Thyroid gland (tissue), 4 donors: ENCODE results near the gene CHST9.

ENCODE experiments used
- POLR2A ChIP-seq, 2 donors: fragments of 450-650 bp; IDR thresholded peaks; one replicate each; pipeline ENCODE4 v1.6.1; 2017; ENCODE audit warnings: antibody characterized with exemption in 2 of 2, mild to moderate bottlenecking in 2 of 2, moderate library complexity in 1 of 2
- TF ChIP-seq, protein P1 (sequence below), 6 experiments: fragments of 200-600 bp in 3 of 6; fragments of 450-650 bp in 3 of 6; sonication (generic) in 3 of 6; IDR thresholded peaks; one replicate each; pipeline ENCODE4 v1.5.1; 2016 to 2019; ENCODE audit warnings: antibody characterized with exemption in 6 of 6, mild to moderate bottlenecking in 2 of 6, inconsistent platforms in 1 of 6, moderate library complexity in 1 of 6

DNA sequence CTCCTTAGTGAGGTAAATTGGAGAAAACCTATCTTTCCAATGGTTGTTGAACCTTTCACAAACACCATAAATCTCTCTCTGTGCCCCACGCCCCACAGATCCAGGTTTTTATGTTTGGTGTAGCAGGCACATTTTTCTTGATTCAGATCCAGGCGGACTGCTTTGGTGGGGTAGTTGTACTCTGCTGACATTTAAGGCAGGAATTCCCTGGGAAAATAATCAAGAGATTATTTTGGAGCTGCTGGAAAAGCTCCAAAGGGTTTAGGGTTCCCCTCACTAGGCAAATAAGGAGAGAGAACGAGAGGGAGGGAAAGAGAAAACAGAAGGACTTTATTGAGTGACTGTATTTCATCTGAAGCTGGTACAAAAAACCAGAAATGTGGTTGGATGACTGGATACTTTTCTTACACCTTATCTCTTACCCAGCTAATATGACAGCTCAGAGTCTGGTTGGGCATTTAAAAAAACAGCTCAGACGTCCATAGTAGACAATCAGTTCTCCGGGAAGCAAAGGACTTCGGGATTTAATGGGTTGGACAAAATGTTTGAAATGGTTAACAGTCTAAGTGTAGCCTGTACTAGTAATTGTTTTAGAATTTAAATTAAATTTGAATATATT, 316.0 kb downstream of the CHST9 start:
- TF ChIP-seq, protein P1, sequence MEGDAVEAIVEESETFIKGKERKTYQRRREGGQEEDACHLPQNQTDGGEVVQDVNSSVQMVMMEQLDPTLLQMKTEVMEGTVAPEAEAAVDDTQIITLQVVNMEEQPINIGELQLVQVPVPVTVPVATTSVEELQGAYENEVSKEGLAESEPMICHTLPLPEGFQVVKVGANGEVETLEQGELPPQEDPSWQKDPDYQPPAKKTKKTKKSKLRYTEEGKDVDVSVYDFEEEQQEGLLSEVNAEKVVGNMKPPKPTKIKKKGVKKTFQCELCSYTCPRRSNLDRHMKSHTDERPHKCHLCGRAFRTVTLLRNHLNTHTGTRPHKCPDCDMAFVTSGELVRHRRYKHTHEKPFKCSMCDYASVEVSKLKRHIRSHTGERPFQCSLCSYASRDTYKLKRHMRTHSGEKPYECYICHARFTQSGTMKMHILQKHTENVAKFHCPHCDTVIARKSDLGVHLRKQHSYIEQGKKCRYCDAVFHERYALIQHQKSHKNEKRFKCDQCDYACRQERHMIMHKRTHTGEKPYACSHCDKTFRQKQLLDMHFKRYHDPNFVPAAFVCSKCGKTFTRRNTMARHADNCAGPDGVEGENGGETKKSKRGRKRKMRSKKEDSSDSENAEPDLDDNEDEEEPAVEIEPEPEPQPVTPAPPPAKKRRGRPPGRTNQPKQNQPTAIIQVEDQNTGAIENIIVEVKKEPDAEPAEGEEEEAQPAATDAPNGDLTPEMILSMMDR (IDR thresholded peaks at IDR 0.05) = no peak
- no peak for TF ChIP-seq POLR2A (IDR thresholded peaks at IDR 0.05)
